ENCODE data around the gene GATA6. TPM values are rescaled to one million over a fixed set of nuclear protein-coding genes. Genes with fewer than 3 reads are reported as not detected.

The GATA6 gene
- total and polyA plus RNA-seq, 2 of the 8 experiments (the other 6 are each of a cell fraction or from before 2014, with no cell fraction given), result 0.09 TPM; not detected in 1

DNA sequence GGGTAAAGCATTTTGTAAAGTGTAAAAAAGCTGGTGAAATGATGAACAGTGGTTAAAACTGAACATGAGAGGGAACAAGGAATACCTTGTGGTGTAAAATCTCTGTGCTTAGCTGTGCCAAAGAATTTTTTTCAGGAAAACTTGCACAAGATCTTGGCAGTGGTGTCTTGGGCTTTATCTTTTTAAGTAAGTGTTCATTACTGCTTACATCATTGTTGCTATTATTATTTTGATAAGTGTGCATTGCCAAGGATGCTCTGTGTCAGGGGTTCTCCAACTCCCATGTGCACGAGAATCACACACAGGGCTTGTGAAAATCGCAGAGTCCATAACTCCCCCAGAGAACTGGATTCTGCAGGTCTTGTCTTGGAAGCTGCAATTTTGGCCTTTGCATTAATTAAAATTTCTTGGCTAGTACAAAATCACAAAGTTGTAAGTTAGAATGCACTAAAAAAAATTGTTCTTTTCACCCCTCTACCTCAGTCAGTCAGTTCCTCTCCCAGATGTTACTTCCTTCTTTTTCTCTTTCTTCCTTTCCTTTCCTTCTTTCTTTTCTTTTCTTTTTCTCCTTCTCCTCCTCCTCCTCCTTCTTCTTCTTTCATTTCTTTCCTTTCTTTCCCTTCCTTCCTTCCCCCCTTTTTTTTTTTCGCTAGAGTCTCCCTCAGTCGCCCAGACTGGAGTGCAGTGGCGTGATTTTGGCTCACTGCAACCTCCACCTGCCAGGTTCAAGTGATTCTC lies 37.8 kb downstream of the GATA6 start (continued):
- TF ChIP-seq, protein P1, sequence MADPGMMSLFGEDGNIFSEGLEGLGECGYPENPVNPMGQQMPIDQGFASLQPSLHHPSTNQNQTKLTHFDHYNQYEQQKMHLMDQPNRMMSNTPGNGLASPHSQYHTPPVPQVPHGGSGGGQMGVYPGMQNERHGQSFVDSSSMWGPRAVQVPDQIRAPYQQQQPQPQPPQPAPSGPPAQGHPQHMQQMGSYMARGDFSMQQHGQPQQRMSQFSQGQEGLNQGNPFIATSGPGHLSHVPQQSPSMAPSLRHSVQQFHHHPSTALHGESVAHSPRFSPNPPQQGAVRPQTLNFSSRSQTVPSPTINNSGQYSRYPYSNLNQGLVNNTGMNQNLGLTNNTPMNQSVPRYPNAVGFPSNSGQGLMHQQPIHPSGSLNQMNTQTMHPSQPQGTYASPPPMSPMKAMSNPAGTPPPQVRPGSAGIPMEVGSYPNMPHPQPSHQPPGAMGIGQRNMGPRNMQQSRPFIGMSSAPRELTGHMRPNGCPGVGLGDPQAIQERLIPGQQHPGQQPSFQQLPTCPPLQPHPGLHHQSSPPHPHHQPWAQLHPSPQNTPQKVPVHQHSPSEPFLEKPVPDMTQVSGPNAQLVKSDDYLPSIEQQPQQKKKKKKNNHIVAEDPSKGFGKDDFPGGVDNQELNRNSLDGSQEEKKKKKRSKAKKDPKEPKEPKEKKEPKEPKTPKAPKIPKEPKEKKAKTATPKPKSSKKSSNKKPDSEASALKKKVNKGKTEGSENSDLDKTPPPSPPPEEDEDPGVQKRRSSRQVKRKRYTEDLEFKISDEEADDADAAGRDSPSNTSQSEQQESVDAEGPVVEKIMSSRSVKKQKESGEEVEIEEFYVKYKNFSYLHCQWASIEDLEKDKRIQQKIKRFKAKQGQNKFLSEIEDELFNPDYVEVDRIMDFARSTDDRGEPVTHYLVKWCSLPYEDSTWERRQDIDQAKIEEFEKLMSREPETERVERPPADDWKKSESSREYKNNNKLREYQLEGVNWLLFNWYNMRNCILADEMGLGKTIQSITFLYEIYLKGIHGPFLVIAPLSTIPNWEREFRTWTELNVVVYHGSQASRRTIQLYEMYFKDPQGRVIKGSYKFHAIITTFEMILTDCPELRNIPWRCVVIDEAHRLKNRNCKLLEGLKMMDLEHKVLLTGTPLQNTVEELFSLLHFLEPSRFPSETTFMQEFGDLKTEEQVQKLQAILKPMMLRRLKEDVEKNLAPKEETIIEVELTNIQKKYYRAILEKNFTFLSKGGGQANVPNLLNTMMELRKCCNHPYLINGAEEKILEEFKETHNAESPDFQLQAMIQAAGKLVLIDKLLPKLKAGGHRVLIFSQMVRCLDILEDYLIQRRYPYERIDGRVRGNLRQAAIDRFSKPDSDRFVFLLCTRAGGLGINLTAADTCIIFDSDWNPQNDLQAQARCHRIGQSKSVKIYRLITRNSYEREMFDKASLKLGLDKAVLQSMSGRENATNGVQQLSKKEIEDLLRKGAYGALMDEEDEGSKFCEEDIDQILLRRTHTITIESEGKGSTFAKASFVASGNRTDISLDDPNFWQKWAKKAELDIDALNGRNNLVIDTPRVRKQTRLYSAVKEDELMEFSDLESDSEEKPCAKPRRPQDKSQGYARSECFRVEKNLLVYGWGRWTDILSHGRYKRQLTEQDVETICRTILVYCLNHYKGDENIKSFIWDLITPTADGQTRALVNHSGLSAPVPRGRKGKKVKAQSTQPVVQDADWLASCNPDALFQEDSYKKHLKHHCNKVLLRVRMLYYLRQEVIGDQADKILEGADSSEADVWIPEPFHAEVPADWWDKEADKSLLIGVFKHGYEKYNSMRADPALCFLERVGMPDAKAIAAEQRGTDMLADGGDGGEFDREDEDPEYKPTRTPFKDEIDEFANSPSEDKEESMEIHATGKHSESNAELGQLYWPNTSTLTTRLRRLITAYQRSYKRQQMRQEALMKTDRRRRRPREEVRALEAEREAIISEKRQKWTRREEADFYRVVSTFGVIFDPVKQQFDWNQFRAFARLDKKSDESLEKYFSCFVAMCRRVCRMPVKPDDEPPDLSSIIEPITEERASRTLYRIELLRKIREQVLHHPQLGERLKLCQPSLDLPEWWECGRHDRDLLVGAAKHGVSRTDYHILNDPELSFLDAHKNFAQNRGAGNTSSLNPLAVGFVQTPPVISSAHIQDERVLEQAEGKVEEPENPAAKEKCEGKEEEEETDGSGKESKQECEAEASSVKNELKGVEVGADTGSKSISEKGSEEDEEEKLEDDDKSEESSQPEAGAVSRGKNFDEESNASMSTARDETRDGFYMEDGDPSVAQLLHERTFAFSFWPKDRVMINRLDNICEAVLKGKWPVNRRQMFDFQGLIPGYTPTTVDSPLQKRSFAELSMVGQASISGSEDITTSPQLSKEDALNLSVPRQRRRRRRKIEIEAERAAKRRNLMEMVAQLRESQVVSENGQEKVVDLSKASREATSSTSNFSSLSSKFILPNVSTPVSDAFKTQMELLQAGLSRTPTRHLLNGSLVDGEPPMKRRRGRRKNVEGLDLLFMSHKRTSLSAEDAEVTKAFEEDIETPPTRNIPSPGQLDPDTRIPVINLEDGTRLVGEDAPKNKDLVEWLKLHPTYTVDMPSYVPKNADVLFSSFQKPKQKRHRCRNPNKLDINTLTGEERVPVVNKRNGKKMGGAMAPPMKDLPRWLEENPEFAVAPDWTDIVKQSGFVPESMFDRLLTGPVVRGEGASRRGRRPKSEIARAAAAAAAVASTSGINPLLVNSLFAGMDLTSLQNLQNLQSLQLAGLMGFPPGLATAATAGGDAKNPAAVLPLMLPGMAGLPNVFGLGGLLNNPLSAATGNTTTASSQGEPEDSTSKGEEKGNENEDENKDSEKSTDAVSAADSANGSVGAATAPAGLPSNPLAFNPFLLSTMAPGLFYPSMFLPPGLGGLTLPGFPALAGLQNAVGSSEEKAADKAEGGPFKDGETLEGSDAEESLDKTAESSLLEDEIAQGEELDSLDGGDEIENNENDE (IDR thresholded peaks at IDR 0.05; ENCODE audit: insufficient replicate concordance, low read length), result no peak
- no peak for TF ChIP-seq CEBPB (IDR thresholded peaks at IDR 0.05; ENCODE audit: low read depth, low read length)
